ENCODE results near the gene KDR.

KDR gene

DNA sequence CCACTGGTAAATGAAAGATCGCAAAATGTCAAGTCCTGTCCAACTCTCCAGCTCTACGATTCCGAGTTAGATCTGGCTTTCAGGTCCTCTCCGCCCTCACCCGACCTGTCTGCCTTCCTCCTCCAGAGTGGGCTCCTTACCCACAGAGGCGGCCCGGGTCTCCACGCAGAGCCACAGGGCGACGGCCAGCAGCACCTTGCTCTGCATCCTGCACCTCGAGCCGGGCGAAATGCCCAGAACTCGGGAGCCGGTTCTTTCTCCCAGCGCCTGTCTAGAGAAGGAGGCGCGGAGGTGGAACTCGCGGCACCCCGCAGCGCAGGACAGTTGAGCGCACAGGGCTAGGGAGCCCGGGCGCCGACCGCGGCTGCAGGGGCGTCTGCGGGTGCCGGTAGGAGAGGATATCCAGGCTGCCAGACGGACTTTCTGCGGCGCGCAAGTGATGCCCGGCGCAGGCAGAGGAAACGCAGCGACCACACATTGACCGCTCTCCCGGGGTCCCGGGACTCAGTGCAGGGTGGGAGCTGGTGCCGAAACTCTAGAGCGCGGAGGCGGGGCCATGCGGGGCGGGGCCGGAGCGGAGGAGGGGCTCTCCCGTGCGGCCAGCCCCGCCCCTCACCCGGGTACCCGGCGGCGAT, at the start of gene KDR:
Gene KDR, minus strand, starts transcription at position 509 of the 635 bp plus-strand sequence. Its CDS starts 302 bp downstream, at position 207.
- TF ChIP-seq, protein P1, sequence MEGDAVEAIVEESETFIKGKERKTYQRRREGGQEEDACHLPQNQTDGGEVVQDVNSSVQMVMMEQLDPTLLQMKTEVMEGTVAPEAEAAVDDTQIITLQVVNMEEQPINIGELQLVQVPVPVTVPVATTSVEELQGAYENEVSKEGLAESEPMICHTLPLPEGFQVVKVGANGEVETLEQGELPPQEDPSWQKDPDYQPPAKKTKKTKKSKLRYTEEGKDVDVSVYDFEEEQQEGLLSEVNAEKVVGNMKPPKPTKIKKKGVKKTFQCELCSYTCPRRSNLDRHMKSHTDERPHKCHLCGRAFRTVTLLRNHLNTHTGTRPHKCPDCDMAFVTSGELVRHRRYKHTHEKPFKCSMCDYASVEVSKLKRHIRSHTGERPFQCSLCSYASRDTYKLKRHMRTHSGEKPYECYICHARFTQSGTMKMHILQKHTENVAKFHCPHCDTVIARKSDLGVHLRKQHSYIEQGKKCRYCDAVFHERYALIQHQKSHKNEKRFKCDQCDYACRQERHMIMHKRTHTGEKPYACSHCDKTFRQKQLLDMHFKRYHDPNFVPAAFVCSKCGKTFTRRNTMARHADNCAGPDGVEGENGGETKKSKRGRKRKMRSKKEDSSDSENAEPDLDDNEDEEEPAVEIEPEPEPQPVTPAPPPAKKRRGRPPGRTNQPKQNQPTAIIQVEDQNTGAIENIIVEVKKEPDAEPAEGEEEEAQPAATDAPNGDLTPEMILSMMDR (IDR thresholded peaks at IDR 0.05; ENCODE audit: insufficient read depth, low read depth, low read length, missing control alignments), result no peak
- H3K4me3 ChIP-seq (ENCODE audit: low read depth, low read length), result no peak within 1 kb of the TSS
- DNase-seq (ENCODE audit: low read depth), result no peak

DNA sequence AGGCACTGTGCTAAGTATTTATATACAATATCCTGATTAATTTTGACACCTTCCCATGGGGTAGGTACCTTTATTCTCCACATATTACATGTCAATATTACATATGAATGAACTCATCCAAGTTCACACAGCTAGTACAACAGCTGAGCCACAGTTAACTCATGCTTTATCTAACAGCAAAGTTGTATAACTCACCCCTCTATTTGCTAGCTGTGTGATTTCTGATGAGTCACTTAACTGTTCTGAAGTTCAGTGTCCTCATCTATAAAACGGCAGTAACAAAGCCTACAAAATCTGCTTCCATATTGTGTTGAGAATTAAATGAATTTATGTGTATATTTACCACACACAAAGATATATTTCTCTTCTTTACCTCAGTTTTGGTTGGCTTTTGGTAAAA, 48.2 kb upstream of the KDR start:
- no peak overlapping the region for H3K4me3 ChIP-seq (ENCODE audit: low read depth, low read length)
- TF ChIP-seq, protein P1 (IDR thresholded peaks at IDR 0.05; ENCODE audit: insufficient read depth, low read depth, low read length, missing control alignments), result no peak
- DNase-seq (ENCODE audit: low read depth), result no peak

DNA sequence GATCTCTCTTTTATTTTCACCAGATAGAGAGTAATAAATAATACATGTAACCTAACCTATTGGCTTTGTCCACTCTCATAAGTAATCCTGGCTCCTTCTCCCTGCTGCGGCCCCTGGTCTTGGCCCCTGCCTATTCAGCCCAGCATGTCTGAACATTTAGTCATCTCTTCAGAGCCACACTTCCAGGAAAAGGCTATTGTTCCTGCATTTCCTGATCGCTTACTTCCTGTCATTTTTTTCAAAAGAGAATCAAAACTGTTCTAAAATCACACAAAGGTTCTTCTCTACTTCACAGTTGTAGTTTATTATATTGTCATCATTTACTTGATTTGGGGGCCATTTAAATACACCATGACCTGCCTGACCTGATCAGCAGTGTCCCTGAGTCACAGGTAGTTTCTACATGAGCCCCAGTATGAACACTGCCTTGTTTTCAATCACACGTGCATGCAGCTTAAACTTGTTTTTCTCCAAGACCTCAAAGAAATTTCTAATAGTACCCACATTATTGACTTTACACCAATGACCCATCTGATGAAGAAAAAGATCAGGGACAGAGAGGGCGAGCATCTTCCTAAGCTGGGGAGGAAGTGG, 47.4 kb upstream of the KDR start:
- TF ChIP-seq, protein P1 (IDR thresholded peaks at IDR 0.05; ENCODE audit: insufficient read depth, low read depth, low read length, missing control alignments), result no peak
- DNase-seq (ENCODE audit: low read depth), result no peak
- H3K4me3 ChIP-seq (ENCODE audit: low read depth, low read length), result no peak overlapping the region

DNA sequence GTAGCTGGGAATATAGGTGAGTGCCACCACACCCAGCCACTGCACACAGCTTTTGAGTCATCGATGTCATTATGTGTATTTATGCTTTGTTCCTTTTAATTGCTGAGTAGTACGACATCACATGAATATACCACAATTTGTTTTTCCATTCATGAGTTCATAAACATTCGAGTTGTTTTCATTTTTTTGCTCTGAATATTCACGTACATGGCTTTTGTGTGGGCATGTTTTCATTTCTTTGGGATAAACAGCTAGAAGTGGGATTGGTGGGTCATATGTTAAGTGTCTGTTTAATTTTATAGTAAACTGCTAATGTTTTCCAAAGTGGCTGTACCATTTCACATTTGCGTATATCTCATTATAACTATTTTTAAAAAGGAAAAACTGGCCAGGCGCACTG, 45.1 kb upstream of the KDR start:
- TF ChIP-seq, protein P1 (IDR thresholded peaks at IDR 0.05; ENCODE audit: insufficient read depth, low read depth, low read length, missing control alignments), result no peak
- no peak for DNase-seq (ENCODE audit: low read depth)
- no peak overlapping the region for H3K4me3 ChIP-seq (ENCODE audit: low read depth, low read length)

DNA sequence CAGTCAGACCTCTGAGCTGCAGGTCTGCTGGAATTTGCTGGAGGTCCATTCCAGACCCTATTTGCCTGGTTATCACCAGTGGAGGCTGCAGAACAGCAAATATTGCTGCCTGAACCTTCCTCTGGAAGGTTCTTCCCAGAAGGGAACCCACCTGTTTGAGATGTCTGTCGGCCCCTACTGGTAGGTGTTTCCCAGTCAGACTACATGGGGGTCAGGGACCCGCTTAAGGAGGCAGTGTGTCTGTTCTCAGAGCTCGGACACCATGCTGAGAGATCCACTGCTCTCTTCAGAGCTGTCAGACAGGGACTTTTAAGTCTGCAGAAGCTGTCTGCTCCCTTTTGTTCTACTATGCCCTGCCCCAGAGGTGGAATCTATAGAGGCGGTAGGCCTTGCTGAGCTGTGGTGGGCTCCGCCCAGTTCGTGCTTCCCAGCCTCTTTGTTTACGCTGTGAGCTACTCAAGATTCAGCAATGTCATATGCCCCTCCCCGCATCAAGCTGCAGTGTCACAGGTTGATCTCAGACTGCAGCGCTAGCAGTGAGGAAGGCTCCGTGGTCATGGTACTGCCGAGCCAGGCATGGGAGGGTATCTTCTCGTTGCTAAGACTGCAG, 44.1 kb upstream of the KDR start:
- H3K4me3 ChIP-seq (ENCODE audit: low read depth, low read length), result no peak overlapping the region
- TF ChIP-seq, protein P1 (IDR thresholded peaks at IDR 0.05; ENCODE audit: insufficient read depth, low read depth, low read length, missing control alignments), result no peak
- DNase-seq (ENCODE audit: low read depth), result no peak

DNA sequence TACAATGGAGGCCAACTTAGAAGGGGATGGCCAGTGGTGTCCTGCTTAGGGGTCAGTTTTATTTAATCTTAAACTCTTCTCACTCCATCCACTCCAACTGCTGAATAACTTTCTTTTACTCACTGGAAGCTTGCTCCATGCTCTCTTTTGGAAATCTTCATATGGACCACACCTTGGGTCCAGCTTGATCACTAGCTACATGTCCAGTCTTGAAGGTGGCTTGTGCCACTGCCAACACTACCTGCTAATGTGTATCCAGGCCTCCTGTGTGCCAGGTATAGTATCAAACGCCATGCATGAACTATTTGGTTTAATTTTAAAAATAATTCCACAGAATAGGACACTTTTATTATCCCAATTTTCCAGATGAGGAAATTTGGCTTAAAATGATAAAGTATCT, 37.0 kb upstream of the KDR start:
- H3K4me3 ChIP-seq (ENCODE audit: low read depth, low read length), result no peak overlapping the region
- TF ChIP-seq, protein P1 (IDR thresholded peaks at IDR 0.05; ENCODE audit: insufficient read depth, low read depth, low read length, missing control alignments), result no peak
- no peak for DNase-seq (ENCODE audit: low read depth)
